Immature natural killer cell (primary cell): Measurements from ENCODE around the gene DUSP18. TPM values are rescaled to one million over a fixed set of nuclear protein-coding genes. Genes with fewer than 3 reads are reported as not detected.

ENCODE experiments used
- DNase-seq, 3 donors: peaks; one replicate each; pipeline ENCODE4 v3.0.0; 2022; ENCODE audit warnings: mixed read lengths in 1 of 3
- H3K27ac Mint-ChIP-seq, 6 donors: one replicate each; pipeline ENCODE4 v1.8.0; 2020; ENCODE audit warnings: mixed read lengths in 6 of 6, mild to moderate bottlenecking in 5 of 6, inconsistent platforms in 4 of 6, moderate library complexity in 3 of 6
- H3K27me3 Mint-ChIP-seq, 3 donors: one replicate each; pipeline ENCODE4 v1.8.0; 2020 to 2021; ENCODE audit warnings: low read depth in 3 of 3, mild to moderate bottlenecking in 3 of 3, mixed read lengths in 3 of 3, moderate library complexity in 3 of 3, inconsistent platforms in 1 of 3
- H3K36me3 Mint-ChIP-seq, 3 donors: one replicate each; pipeline ENCODE4 v1.8.0; 2020; ENCODE audit warnings: mixed read lengths in 3 of 3, inconsistent platforms in 2 of 3, mild to moderate bottlenecking in 2 of 3
- H3K4me1 Mint-ChIP-seq, 2 donors: one replicate each; pipeline ENCODE4 v1.8.0; 2020; ENCODE audit warnings: inconsistent platforms in 2 of 2, mild to moderate bottlenecking in 2 of 2, mixed read lengths in 2 of 2, moderate library complexity in 1 of 2
- H3K4me3 Mint-ChIP-seq, 5 donors: one replicate each; pipeline ENCODE4 v1.8.0; 2020; ENCODE audit warnings: mild to moderate bottlenecking in 5 of 5, mixed read lengths in 5 of 5, inconsistent platforms in 3 of 5, moderate library complexity in 3 of 5
- H3K9me3 Mint-ChIP-seq, 6 donors: one replicate each; pipeline ENCODE4 v1.8.0; 2020; ENCODE audit warnings: mild to moderate bottlenecking in 6 of 6, mixed read lengths in 6 of 6, inconsistent platforms in 4 of 6, moderate library complexity in 3 of 6
- polyA plus RNA-seq, 3 donors: library from polyadenylated mRNA; unstranded; fragments of 300-500 nt; fragmentation: Illumina TruSeq; gene quantifications; one replicate each; pipeline ENCODE4 v1.2.3, GENCODE V29; 2021

DUSP18 gene
- polyA plus RNA-seq, 3 donors from 2014 or later = 4.6 to 8.6 (median 4.7) TPM

DNA sequence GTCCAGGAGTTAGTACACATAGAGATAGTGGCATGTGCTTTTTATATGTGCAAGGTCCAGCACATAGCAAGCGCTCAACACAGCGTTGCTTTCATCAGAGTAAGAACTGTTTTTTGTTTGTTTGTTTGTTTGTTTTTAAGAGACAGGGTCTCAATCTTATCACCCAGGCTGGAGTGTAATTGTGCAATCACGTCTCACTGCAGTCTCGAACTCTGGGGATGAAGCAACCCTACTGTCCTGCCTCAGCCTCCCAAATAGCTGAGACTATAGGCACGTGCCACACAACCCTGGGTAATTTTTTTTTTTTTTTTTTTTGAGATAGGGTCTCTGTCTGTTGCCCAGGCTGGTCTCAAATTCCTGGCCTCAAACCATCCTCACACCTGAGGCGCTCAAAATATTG lies 49.9 kb downstream of the DUSP18 start:
- Mint-ChIP-seq H3K4me1 (no peaks in the 10 kb centered on the region), H3K9me3 (no peaks in the 10 kb centered on the region), H3K27ac (no peak overlapping the region), H3K36me3 (no peaks in the 10 kb centered on the region), H3K27me3 (peaks cover 2 to 5% (median 3%) of the 10 kb centered on the region in 3 donors), H3K4me3 (no peak overlapping the region)
- DNase-seq = no peak

DNA sequence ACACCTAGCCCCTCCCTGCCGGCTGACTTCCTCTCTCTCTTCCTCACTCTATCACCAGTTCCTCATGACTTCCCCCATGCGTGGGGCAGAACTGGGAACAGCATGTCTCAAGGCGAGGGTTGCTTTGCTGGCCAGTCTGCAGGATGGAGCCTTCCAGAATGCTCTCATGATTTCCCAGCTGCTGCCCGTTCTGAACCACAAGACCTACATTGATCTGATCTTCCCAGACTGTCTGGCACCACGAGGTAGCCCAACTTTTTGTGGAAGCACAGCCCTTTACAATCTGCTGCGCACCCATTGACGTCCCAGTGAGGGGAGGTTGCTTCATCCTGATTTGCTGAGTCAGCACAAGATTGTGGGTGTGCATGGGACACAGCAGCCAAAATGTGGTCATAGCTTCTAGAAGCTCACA lies 52.1 kb downstream of the DUSP18 start:
- H3K27ac Mint-ChIP-seq = peak overlapping the region in 1 of 6 donors; percentile 35
- H3K36me3 Mint-ChIP-seq = no peaks in the 10 kb centered on the region
- H3K9me3 Mint-ChIP-seq = no peaks in the 10 kb centered on the region
- no peak overlapping the region for H3K4me3 Mint-ChIP-seq
- H3K4me1 Mint-ChIP-seq = no peaks in the 10 kb centered on the region
- DNase-seq = no peak
- H3K27me3 Mint-ChIP-seq = peaks cover 0 to 3% (median 2%) of the 10 kb centered on the region in 3 donors

DNA sequence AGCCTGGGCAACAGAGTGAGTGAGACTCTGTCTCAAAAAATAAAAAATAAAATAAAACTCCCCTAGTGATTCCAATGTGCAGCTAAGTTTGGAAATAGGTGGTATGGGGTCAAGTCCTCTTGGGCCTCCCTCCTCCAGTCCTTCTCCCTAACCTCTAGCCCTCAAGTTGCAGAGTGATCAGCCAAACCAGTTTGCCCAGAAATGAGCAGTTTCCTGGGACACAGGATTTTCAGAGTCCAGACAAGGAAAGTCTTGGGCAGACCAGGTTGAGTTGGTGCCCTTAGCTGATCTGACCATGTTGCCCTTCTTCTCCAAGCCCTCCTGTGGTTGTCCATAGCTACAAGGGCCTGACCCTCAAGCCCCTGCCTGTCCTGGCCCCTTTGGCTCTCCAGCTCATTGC lies 52.8 kb downstream of the DUSP18 start:
- DNase-seq = no peak
- peaks cover 0 to 3% (median 2%) of the 10 kb centered on the region in 3 donors for H3K27me3 Mint-ChIP-seq
- H3K27ac Mint-ChIP-seq = no peak overlapping the region
- no peaks in the 10 kb centered on the region for H3K9me3 Mint-ChIP-seq
- no peaks in the 10 kb centered on the region for H3K36me3 Mint-ChIP-seq
- H3K4me1 Mint-ChIP-seq = no peaks in the 10 kb centered on the region
- H3K4me3 Mint-ChIP-seq = no peak overlapping the region

DNA sequence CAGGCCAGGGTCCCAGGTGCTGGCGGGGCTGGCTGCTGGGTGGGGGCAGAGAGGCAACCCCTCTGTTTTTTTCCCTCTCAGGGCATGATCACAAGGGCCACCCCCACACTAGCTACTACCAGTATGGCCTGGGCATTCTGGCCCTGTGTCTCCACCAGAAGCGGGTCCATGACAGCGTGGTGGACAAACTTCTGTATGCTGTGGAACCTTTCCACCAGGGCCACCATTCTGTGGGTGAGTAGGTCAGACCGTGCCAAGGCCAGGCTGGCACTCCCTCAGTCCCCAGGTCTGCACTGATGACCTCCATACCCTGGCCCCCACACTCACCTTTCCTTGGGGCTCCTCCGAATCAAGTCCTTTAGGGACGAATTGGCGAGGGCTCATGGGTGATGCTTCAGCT lies 53.4 kb downstream of the DUSP18 start:
- Mint-ChIP-seq H3K36me3 (no peaks in the 10 kb centered on the region), H3K9me3 (no peaks in the 10 kb centered on the region), H3K4me1 (no peaks in the 10 kb centered on the region), H3K4me3 (no peak overlapping the region), H3K27me3 (peaks cover 0 to 3% (median 2%) of the 10 kb centered on the region in 3 donors), H3K27ac (no peak overlapping the region)
- no peak for DNase-seq

DNA sequence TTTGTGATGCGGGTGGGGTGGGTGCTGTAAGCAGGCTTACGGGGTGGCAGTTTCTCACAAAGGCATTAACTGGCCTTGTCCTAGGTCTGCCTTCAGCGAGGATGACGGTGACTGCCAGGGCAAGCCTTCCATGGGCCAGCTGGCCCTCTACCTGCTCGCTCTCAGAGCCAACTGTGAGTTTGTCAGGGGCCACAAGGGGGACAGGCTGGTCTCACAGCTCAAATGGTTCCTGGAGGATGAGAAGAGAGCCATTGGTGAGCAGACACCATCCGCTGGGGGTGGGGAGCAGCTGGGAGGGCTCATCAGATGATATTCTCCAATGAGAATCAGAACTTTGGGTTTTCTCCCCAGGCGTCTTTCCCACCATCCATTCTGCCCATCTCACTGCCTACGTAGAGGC lies 54.9 kb downstream of the DUSP18 start:
- no peaks in the 10 kb centered on the region for H3K4me1 Mint-ChIP-seq
- no peaks in the 10 kb centered on the region for H3K36me3 Mint-ChIP-seq
- no peak overlapping the region for H3K27ac Mint-ChIP-seq
- H3K27me3 Mint-ChIP-seq = peaks cover 0 to 3% (median 2%) of the 10 kb centered on the region in 3 donors
- no peak overlapping the region for H3K4me3 Mint-ChIP-seq
- no peaks in the 10 kb centered on the region for H3K9me3 Mint-ChIP-seq
- DNase-seq = no peak

Other genes with a start within 250 kb of the DUSP18 start
- 10 to 100 TPM; 18.7 to 41.3 (median 32.0) TPM for gene MTFP1, start 242.1 kb downstream of the DUSP18 start, polyA plus RNA-seq
- gene SEC14L3, start 195.9 kb downstream of the DUSP18 start, polyA plus RNA-seq = not detected
- gene SEC14L4, start 162.2 kb downstream of the DUSP18 start, polyA plus RNA-seq = not detected
- 1 to 10 TPM in 1 of 3 donors, not detected in 2; 1.0 TPM for gene SEC14L6, start 121.1 kb downstream of the DUSP18 start, polyA plus RNA-seq
- gene GAL3ST1, start 93.2 kb downstream of the DUSP18 start, polyA plus RNA-seq = not detected
- 10 to 100 TPM; 25.8 to 41.9 (median 34.5) TPM for gene PES1, start 76.0 kb downstream of the DUSP18 start, polyA plus RNA-seq
- gene TCN2, start 60.7 kb downstream of the DUSP18 start, polyA plus RNA-seq = under 1 TPM in 2 of 3 donors, not detected in 1; 0.14 to 0.59 TPM
- gene SLC35E4, start 32.1 kb downstream of the DUSP18 start, polyA plus RNA-seq = 1 to 10 TPM; 1.4 to 2.7 (median 2.7) TPM
- gene OSBP2, start 27.0 kb upstream of the DUSP18 start, polyA plus RNA-seq = 1 to 10 TPM in 1 of 3 donors, under 1 TPM in 2; 0.19 to 2.4 (median 0.35) TPM